Globus pallidus (tissue), 1 donor: Measurements from ENCODE around the gene IMPDH1.

Experiments
- DNase-seq: peaks from one replicate; pipeline ENCODE4 v3.0.0-alpha.2; 2015; ENCODE audit warnings: low spot score

Gene IMPDH1

GRCh38 chr7:128434413-128435326, 24.9 kb upstream of the IMPDH1 start:
- no peak for DNase-seq

GRCh38 chr7:128431754-128432153, 22.0 kb upstream of the IMPDH1 start:
- DNase-seq = no peak

GRCh38 chr7:128431221-128431620, 21.4 kb upstream of the IMPDH1 start:
- no peak for DNase-seq

GRCh38 chr7:128430207-128430606, 20.4 kb upstream of the IMPDH1 start:
- no peak for DNase-seq

- no peak for DNase-seq
Observed at GRCh38 chr7:128427289-128427891, 17.6 kb upstream of the IMPDH1 start.

- DNase-seq = no peak
Observed at GRCh38 chr7:128425850-128426249, 16.1 kb upstream of the IMPDH1 start.

- no peak for DNase-seq
Observed at GRCh38 chr7:128424686-128425275, 15.0 kb upstream of the IMPDH1 start.

- no peak for DNase-seq
Observed at GRCh38 chr7:128422842-128423241, 13.1 kb upstream of the IMPDH1 start.

GRCh38 chr7:128422037-128422436, 12.3 kb upstream of the IMPDH1 start:
- DNase-seq = no peak

GRCh38 chr7:128421384-128421783, 11.6 kb upstream of the IMPDH1 start:
- DNase-seq = no peak

- no peak for DNase-seq
Observed at GRCh38 chr7:128420773-128421172, 11.0 kb upstream of the IMPDH1 start.

- no peak for DNase-seq
Observed at GRCh38 chr7:128419257-128419656, 9.5 kb upstream of the IMPDH1 start.

- no peak for DNase-seq
Observed at GRCh38 chr7:128417071-128417470, 7.3 kb upstream of the IMPDH1 start.

GRCh38 chr7:128415217-128415785, 5.5 kb upstream of the IMPDH1 start:
- no peak for DNase-seq

GRCh38 chr7:128410451-128410753, 620 bp upstream of the IMPDH1 start:
- no peak for DNase-seq

GRCh38 chr7:128408709-128409595, 830 bp downstream of the IMPDH1 start:
- no peak for DNase-seq

- no peak for DNase-seq
Observed at GRCh38 chr7:128407751-128408708, 1.8 kb downstream of the IMPDH1 start.

GRCh38 chr7:128407233-128407589, 2.6 kb downstream of the IMPDH1 start:
- no peak for DNase-seq

GRCh38 chr7:128406314-128407232, 3.2 kb downstream of the IMPDH1 start:
- no peak for DNase-seq
